ENCODE results near the gene SLC4A1AP. TPM values are rescaled to one million over a fixed set of nuclear protein-coding genes. Genes with fewer than 3 reads are reported as not detected.

SLC4A1AP gene
- total and polyA plus RNA-seq, 2 of the 13 experiments (the other 11 are each of a cell fraction or from before 2014, with no cell fraction given) = 15.3 to 44.6 TPM

DNA sequence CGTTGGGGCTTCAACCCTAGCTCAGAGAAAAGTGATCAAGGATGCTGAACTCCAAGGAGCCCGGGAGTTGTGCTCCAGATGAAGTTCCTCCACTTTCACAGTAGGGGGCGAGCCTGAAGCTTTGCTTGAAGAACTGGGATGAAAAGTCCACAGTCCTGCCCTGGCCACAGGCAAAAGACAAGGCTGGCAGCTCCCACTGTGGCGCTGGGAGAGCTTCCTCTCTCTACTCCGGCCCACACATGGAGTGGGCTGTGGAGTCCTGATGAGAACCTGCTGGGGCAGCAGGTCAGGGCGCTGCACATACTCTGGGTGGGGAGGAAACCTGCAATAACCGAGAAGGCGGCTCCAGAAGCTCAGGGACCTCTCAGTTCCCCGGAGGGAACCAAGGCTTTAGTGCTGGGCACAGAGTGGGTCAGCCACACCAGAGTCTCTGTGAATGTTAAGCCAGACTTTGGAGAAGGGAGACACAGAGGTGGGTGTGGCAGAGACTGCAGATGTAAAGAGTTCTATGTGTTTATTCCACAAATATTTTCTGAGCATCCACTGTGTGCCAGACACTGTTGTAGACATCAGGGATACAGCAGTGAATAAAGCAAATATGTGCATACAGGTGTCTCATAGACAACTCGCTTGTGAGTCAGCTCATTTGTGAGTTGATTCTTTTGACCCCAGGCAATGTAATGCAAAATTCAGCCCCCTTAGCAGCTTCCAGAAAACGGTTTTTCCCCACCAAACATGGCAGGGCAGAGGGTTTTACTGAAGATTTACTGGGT lies 59.9 kb downstream of the SLC4A1AP start (continued):
- TF ChIP-seq, protein P1, sequence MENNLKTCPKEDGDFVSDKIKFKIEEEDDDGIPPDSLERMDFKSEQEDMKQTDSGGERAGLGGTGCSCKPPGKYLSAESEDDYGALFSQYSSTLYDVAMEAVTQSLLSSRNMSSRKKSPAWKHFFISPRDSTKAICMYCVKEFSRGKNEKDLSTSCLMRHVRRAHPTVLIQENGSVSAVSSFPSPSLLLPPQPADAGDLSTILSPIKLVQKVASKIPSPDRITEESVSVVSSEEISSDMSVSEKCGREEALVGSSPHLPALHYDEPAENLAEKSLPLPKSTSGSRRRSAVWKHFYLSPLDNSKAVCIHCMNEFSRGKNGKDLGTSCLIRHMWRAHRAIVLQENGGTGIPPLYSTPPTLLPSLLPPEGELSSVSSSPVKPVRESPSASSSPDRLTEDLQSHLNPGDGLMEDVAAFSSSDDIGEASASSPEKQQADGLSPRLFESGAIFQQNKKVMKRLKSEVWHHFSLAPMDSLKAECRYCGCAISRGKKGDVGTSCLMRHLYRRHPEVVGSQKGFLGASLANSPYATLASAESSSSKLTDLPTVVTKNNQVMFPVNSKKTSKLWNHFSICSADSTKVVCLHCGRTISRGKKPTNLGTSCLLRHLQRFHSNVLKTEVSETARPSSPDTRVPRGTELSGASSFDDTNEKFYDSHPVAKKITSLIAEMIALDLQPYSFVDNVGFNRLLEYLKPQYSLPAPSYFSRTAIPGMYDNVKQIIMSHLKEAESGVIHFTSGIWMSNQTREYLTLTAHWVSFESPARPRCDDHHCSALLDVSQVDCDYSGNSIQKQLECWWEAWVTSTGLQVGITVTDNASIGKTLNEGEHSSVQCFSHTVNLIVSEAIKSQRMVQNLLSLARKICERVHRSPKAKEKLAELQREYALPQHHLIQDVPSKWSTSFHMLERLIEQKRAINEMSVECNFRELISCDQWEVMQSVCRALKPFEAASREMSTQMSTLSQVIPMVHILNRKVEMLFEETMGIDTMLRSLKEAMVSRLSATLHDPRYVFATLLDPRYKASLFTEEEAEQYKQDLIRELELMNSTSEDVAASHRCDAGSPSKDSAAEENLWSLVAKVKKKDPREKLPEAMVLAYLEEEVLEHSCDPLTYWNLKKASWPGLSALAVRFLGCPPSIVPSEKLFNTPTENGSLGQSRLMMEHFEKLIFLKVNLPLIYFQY (CRISPR knock-in tag; IDR thresholded peaks at IDR 0.05; ENCODE audit: borderline replicate concordance) = 0 out of 2 replicates have a peak, but pooled peaks have one; percentile 37
- peak; percentile 92 for TF ChIP-seq STAG1 (CRISPR knock-in tag; IDR thresholded peaks at IDR 0.05)
- peak; percentile 83 for TF ChIP-seq ZNF605 (CRISPR knock-in tag; IDR thresholded peaks at IDR 0.05)
- TF ChIP-seq ZFP90 (CRISPR knock-in tag; IDR thresholded peaks at IDR 0.05; ENCODE audit: borderline replicate concordance) = peak; percentile 41; the same call in 1 of the 2 replicates
- no peak for TF ChIP-seq ZFP36L1 (CRISPR knock-in tag; IDR thresholded peaks at IDR 0.05)
- TF ChIP-seq ZNF263 (CRISPR knock-in tag; IDR thresholded peaks at IDR 0.05) = peak; percentile 80
- peak; percentile 70 for TF ChIP-seq SAP130 (CRISPR knock-in tag; IDR thresholded peaks at IDR 0.05; ENCODE audit: low read depth)
- peak; percentile 76; the same call in 1 of the 2 replicates for TF ChIP-seq MEIS2 (CRISPR knock-in tag; IDR thresholded peaks at IDR 0.05)
- peak; percentile 42; the same call in 1 of the 2 replicates for TF ChIP-seq SOX5 (CRISPR knock-in tag; IDR thresholded peaks at IDR 0.05; ENCODE audit: borderline replicate concordance)
- TF ChIP-seq ZNF850 (CRISPR knock-in tag; conservative IDR thresholded peaks at IDR 0.05) = no peak
- peak; percentile 36; the same call in 1 of the 2 replicates for TF ChIP-seq FOXO1 (CRISPR knock-in tag; IDR thresholded peaks at IDR 0.05)
- TF ChIP-seq ERF (CRISPR knock-in tag; IDR thresholded peaks at IDR 0.05) = peak; percentile 69
- 0 out of 2 replicates have a peak, but pooled peaks have one; percentile 1 for TF ChIP-seq MAFF (IDR thresholded peaks at IDR 0.05; ENCODE audit: low read depth, low read length)
- 0 out of 2 replicates have a peak, but pooled peaks have one; percentile 35 for TF ChIP-seq KAT8 (CRISPR knock-in tag; IDR thresholded peaks at IDR 0.05)
- TF ChIP-seq, protein P2, sequence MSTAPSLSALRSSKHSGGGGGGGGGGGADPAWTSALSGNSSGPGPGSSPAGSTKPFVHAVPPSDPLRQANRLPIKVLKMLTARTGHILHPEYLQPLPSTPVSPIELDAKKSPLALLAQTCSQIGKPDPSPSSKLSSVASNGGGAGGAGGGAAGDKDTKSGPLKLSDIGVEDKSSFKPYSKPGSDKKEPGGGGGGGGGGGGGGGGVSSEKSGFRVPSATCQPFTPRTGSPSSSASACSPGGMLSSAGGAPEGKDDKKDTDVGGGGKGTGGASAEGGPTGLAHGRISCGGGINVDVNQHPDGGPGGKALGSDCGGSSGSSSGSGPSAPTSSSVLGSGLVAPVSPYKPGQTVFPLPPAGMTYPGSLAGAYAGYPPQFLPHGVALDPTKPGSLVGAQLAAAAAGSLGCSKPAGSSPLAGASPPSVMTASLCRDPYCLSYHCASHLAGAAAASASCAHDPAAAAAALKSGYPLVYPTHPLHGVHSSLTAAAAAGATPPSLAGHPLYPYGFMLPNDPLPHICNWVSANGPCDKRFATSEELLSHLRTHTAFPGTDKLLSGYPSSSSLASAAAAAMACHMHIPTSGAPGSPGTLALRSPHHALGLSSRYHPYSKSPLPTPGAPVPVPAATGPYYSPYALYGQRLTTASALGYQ (CRISPR knock-in tag; IDR thresholded peaks at IDR 0.05) = no peak
- TF ChIP-seq PHF20 (CRISPR knock-in tag; IDR thresholded peaks at IDR 0.05) = 0 out of 2 replicates have a peak, but pooled peaks have one; percentile 30
- TF ChIP-seq XRCC5 (optimal IDR thresholded peaks at IDR 0.05; ENCODE audit: low read length) = peak; percentile 75
- peak; percentile 58 for TF ChIP-seq HDAC1 (CRISPR knock-in tag; IDR thresholded peaks at IDR 0.05)
- peak; percentile 42; the same call in 1 of the 2 replicates for TF ChIP-seq HOXA3 (CRISPR knock-in tag; IDR thresholded peaks at IDR 0.05)
- TF ChIP-seq ZNF121 (CRISPR knock-in tag; IDR thresholded peaks at IDR 0.05) = peak; percentile 32; the same call in 1 of the 2 replicates
- 0 out of 2 replicates have a peak, but pooled peaks have one; percentile 28 for TF ChIP-seq GFI1 (CRISPR knock-in tag; IDR thresholded peaks at IDR 0.05; ENCODE audit: borderline replicate concordance)
- no peak for TF ChIP-seq SOX6 (IDR thresholded peaks at IDR 0.05)
- peak; percentile 31; the same call in 1 of the 2 replicates for TF ChIP-seq SOX6 (CRISPR knock-in tag; IDR thresholded peaks at IDR 0.05)
- TF ChIP-seq KLF6 (CRISPR knock-in tag; IDR thresholded peaks at IDR 0.05) = 0 out of 2 replicates have a peak, but pooled peaks have one; percentile 60
- no peak for TF ChIP-seq TCF12 (IDR thresholded peaks at IDR 0.05)
- no peak for TF ChIP-seq TCF12 (CRISPR knock-in tag; IDR thresholded peaks at IDR 0.05)
- peak; percentile 63; the same call in 1 of the 2 replicates for TF ChIP-seq NFKBIZ (CRISPR knock-in tag; IDR thresholded peaks at IDR 0.05)
- TF ChIP-seq ZFP82 (CRISPR knock-in tag; IDR thresholded peaks at IDR 0.05; ENCODE audit: borderline replicate concordance) = no peak

Data from HepG2 (cell line).